SH-SY5Y (cell line): ENCODE measurements around the gene STRIP2.

Experiments
- GATA2 ChIP-seq: IDR thresholded peaks from 2 replicates; pipeline ENCODE4 v1.6.1; 2011; ENCODE audit warnings: mild to moderate bottlenecking, low read depth, low read length
- GATA3 ChIP-seq: IDR thresholded peaks from 2 replicates; pipeline ENCODE4 v1.6.1; 2011; ENCODE audit warnings: low read depth, mild to moderate bottlenecking, low read length, moderate library complexity

DNA sequence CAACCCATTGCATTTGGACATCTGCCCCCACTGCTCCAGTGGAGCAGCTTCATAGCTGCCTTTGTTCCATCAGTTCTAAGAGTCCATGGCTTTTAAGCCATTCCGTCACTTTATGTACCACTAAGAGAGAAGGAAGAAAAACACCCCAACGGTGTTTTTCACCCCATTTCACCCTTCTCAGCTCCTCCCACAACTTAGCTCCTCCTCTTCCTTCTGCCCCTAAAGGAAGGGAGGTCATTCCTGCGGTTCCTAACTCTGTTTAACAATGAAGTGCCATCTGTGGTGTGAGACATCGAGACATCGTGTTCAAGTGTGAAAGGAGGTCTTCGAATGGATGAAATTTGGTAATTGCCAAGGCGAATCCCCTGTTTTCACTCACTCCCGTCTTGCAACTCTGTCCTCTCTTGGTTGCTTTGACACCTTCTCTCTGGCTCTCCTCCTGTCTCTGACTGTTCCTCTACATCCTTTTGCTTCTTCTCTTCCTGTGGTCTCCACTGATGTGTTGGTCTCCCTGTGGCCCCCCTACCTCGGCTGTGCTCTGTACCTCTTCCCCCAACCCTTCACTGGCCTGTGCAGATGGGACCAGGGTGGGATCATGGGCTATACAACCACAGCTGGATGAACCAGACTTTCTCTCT, 91.1 kb downstream of the STRIP2 start:
- TF ChIP-seq GATA3 (no peak), GATA2 (no peak)
